Subcutaneous abdominal adipose tissue (tissue), 5 donors: ENCODE measurements around the gene LARGE1.

Experiments
- H3K27ac ChIP-seq: one replicate; pipeline ENCODE4 v1.7.0; 2013; ENCODE audit warnings: low read depth, mild to moderate bottlenecking, inconsistent platforms, low read length, moderate library complexity
- H3K27me3 ChIP-seq, 5 donors: one replicate each; pipeline ENCODE4 v1.7.0; 2013; ENCODE audit warnings: low read length in 5 of 5, inconsistent platforms in 1 of 5; ENCODE audit not compliant: control insufficient read depth in 5 of 5, insufficient read depth in 4 of 5
- H3K36me3 ChIP-seq, 5 donors: one replicate each; pipeline ENCODE4 v1.7.0; 2013; ENCODE audit warnings: low read length in 5 of 5; ENCODE audit not compliant: control insufficient read depth in 5 of 5, insufficient read depth in 5 of 5
- H3K4me1 ChIP-seq, 5 donors: one replicate each; pipeline ENCODE4 v1.7.0; 2013; ENCODE audit warnings: low read length in 5 of 5, mild to moderate bottlenecking in 3 of 5, moderate library complexity in 1 of 5; ENCODE audit not compliant: control insufficient read depth in 5 of 5, insufficient read depth in 5 of 5
- H3K4me3 ChIP-seq, 5 donors: one replicate each; pipeline ENCODE4 v1.7.0; 2013; ENCODE audit warnings: low read length in 5 of 5, low read depth in 1 of 5
- H3K9ac ChIP-seq, 5 donors: one replicate each; pipeline ENCODE4 v1.7.0; 2013; ENCODE audit warnings: low read length in 5 of 5, mild to moderate bottlenecking in 4 of 5, moderate library complexity in 3 of 5
- H3K9me3 ChIP-seq, 5 donors: one replicate each; pipeline ENCODE4 v1.7.0; 2013; ENCODE audit warnings: low read length in 5 of 5; ENCODE audit not compliant: control insufficient read depth in 5 of 5
- donor health status: healthy.
- donor health status: healthy.
- donor health status: healthy.
- donor health status: healthy.
- donor health status: healthy.

The LARGE1 gene

DNA sequence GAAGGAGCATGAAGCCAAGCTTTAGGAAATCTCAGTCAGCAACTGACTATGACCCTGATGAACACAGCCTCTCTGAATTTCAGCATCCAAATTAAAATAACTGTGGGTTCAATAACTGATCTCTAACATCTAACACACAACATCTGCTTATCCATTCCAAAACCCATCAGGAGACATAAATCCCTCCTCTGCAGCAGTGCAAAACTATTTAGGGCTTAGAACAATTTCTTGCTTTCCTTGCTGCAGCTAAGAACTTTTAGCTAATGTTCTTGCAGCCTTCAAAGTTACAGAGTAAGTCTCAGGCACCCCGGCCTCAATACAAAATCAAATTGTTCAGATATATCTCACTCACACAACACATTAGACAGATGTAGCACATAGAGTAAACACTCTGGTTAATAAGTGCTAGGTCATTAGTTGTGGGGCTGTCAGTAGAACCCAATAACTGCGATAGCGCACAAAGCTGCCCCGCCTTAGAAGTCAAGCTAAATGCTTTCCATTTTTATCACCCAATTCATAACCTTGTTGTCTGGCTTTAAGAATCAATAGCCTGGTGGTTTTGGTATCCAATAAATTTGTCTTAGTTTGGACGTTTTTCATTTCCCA, 139.6 kb downstream of the LARGE1 start:
- Histone ChIP-seq H3K27ac (no peak overlapping the region), H3K9ac (no peak overlapping the region), H3K36me3 (no peaks in the 10 kb centered on the region), H3K4me3 (no peak overlapping the region), H3K27me3 (no peaks in the 10 kb centered on the region), H3K9me3 (no peaks in the 10 kb centered on the region), H3K4me1 (peaks cover 0 to 9% (median 6%) of the 10 kb centered on the region in 5 donors)

GRCh38 chr22:33779243-33779642, 141.0 kb downstream of the LARGE1 start:
- no peak overlapping the region for H3K4me3 ChIP-seq
- H3K27me3 ChIP-seq = no peaks in the 10 kb centered on the region
- H3K36me3 ChIP-seq = no peaks in the 10 kb centered on the region
- no peak overlapping the region for H3K9ac ChIP-seq
- H3K4me1 ChIP-seq = peaks cover 0 to 9% (median 6%) of the 10 kb centered on the region in 5 donors
- no peak overlapping the region for H3K27ac ChIP-seq
- H3K9me3 ChIP-seq = no peaks in the 10 kb centered on the region

DNA sequence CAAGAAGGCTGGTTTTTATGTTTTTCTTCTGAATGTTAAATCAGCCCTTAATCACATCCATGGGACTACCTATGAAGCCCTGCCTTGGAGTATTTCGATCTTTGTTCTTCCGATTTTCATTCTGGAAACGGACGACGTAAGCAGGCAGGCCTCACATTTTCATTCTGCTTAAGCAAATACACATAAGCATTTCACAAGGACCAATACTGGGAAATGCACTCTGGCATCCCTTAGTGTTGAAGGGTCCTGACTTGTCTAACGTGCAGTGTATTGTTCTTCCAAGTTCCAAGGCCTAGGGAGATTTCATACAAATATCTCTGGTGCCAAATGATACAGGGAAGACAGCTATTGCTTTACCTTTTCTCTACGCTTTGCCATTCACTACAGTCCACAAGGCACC, 143.8 kb downstream of the LARGE1 start:
- H3K4me3 ChIP-seq = no peak overlapping the region
- no peaks in the 10 kb centered on the region for H3K27me3 ChIP-seq
- no peaks in the 10 kb centered on the region for H3K36me3 ChIP-seq
- no peak overlapping the region for H3K9ac ChIP-seq
- no peaks in the 10 kb centered on the region for H3K9me3 ChIP-seq
- H3K4me1 ChIP-seq = peaks cover 0 to 9% (median 5%) of the 10 kb centered on the region in 5 donors
- H3K27ac ChIP-seq = no peak overlapping the region

DNA sequence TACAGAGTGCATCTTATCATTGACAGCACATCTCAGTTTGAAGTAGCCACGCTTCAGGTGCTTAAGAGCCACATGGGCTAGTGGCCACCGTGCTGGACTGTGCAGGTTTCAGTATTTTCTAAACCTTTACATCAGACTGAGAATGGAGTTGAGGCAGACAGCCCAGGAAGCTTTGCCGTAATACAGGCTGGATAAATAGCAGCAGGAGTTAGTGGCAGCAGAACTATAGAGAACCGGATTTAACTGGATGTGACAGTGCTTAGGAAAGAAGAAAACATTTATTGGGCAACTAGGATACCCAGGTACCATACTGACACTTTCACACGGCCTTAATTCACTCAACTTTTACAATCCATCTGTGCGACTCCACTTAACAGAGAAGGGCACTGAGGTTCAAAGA, 145.5 kb downstream of the LARGE1 start:
- Histone ChIP-seq H3K27ac (no peak overlapping the region), H3K4me1 (peaks cover 0 to 9% (median 5%) of the 10 kb centered on the region in 5 donors), H3K36me3 (no peaks in the 10 kb centered on the region), H3K27me3 (no peaks in the 10 kb centered on the region), H3K9ac (no peak overlapping the region), H3K9me3 (no peaks in the 10 kb centered on the region), H3K4me3 (no peak overlapping the region)

- Histone ChIP-seq H3K9ac (no peak overlapping the region), H3K36me3 (no peaks in the 10 kb centered on the region), H3K4me1 (peaks cover 0 to 7% (median 5%) of the 10 kb centered on the region in 5 donors), H3K27me3 (no peaks in the 10 kb centered on the region), H3K9me3 (no peaks in the 10 kb centered on the region), H3K4me3 (no peak overlapping the region), H3K27ac (no peak overlapping the region)
Measured at GRCh38 chr22:33772745-33773144, 147.5 kb downstream of the LARGE1 start.

- peaks cover 0 to under 1% (median 0%) of the 10 kb centered on the region in 5 donors for H3K4me1 ChIP-seq
- H3K9ac ChIP-seq = no peak overlapping the region
Measured at GRCh38 chr22:33771136-33771535, 149.1 kb downstream of the LARGE1 start.

DNA sequence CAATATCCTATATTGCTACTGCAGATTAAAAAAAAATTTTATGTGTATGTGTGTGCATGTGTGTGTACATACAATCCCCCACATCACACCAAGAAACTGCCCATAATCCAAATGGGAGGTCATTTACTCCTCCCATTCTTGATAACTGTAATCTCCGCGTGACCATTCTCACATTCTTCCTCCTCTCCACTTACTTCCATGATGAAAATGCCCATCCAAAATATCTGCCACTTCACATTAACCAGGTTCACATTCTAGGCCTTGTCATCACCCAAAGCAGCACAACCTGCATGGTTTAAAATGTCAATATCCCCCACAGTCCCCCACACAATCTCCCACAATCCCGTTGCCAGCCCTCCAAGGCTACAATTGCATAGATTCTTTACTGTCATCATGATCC, 149.6 kb downstream of the LARGE1 start:
- no peak overlapping the region for H3K4me3 ChIP-seq

More at GRCh38 chr22:33771136-33771535, 149.1 kb downstream of the LARGE1 start:
- H3K9me3 ChIP-seq = no peaks in the 10 kb centered on the region
- no peak overlapping the region for H3K27ac ChIP-seq
- no peaks in the 10 kb centered on the region for H3K27me3 ChIP-seq
- H3K36me3 ChIP-seq = no peaks in the 10 kb centered on the region
- no peak overlapping the region for H3K4me3 ChIP-seq

GRCh38 chr22:33766091-33766490, 154.2 kb downstream of the LARGE1 start:
- Histone ChIP-seq H3K4me1 (peaks cover 0 to 2% (median 0%) of the 10 kb centered on the region in 5 donors), H3K4me3 (no peak overlapping the region), H3K27me3 (no peaks in the 10 kb centered on the region), H3K27ac (no peak overlapping the region), H3K9me3 (peaks cover 0 to 3% (median 0%) of the 10 kb centered on the region in 5 donors), H3K36me3 (no peaks in the 10 kb centered on the region), H3K9ac (no peak overlapping the region)

More for the DNA sequence above, 149.6 kb downstream of the LARGE1 start:
- no peak overlapping the region for H3K27ac ChIP-seq
- H3K9me3 ChIP-seq = no peaks in the 10 kb centered on the region
- H3K9ac ChIP-seq = no peak overlapping the region
- H3K36me3 ChIP-seq = no peaks in the 10 kb centered on the region
- no peaks in the 10 kb centered on the region for H3K27me3 ChIP-seq
- peaks cover 0 to 2% (median 0%) of the 10 kb centered on the region in 5 donors for H3K4me1 ChIP-seq

DNA sequence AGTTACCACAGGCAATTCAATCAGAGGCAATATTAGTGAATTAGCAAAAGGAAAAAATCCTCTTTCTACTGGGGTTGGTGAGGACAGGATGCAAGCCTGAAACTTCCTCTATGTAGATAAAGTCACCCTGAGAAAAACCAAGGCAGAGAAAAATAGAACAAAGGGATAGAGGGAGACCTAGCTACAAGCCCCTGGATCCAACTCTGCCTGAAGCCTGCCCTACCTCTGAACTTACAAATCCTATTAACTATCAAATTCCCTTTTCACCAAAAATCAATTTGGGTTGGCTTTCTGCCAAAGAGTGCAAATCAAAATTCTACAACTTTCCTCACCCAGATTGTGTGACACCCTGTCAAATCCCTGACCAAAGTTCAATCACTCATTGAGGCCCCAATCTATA, 161.3 kb downstream of the LARGE1 start:
- Histone ChIP-seq H3K36me3 (no peaks in the 10 kb centered on the region), H3K9me3 (peaks cover 0 to 3% (median 0%) of the 10 kb centered on the region in 5 donors), H3K27ac (no peak overlapping the region), H3K4me3 (no peak overlapping the region), H3K9ac (no peak overlapping the region), H3K27me3 (no peaks in the 10 kb centered on the region), H3K4me1 (peaks cover 0 to 3% (median 0%) of the 10 kb centered on the region in 5 donors)

DNA sequence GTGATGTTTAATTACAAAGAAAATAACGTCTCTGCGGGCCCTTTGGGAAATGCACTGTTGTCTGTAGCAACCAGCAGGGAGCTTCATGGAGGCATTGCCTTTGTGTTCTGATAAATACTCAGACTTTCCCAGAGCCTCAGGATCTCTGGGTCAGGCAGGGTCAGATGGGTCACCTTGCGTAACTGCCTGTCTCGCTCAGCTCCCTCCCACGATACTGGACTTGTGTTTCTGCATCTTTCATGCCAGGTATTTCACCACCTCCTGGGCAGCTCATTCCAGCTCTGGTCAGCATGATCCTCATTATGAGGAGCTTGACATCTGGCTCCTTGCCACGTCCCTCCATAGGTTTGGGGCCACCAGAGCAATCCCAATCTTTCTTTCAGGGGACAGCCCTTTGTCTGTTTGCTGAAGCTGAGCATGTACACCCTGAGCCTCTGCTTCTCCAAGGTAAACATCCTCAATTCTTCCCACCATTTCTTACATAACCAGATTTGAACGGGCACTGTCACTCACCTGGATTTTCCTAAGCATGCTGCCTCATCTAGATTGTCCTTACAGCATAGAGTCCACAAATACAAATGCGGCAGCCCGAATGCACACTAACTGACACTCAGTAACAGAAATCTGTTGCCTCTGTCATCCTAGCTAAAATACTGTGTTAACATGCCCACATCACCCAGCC, 162.3 kb downstream of the LARGE1 start:
- Histone ChIP-seq H3K9ac (no peak overlapping the region), H3K36me3 (no peaks in the 10 kb centered on the region)

More for the DNA sequence above, 162.3 kb downstream of the LARGE1 start:
- Histone ChIP-seq H3K4me1 (peaks cover 0 to 3% (median 0%) of the 10 kb centered on the region in 5 donors), H3K9me3 (peaks cover 0 to 3% (median 0%) of the 10 kb centered on the region in 5 donors), H3K4me3 (no peak overlapping the region), H3K27me3 (no peaks in the 10 kb centered on the region), H3K27ac (no peak overlapping the region)
